ENCODE measurements around the gene DHX57.

The DHX57 gene

DNA sequence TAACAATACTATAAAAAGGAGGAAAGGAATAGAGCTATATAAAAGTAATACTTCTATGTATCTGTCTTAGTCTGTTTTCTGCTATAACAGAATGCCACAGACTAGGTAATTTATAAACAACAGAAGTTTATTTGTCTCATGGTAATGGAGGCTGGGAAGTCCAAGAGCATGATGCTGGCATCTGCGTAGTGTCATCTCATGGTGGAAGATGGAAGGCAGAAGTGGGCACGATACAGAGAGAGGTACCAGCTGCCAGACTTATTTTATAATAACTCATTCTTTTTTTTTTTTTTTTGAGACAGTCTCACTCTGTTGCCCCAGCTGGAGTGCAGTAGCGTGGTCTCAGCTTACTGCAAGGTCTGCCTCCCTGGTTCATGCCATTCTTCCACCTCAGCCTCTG, 4.3 kb downstream of the DHX57 start:
- no peak for DNase-seq (ENCODE audit: low spot score)

DNA sequence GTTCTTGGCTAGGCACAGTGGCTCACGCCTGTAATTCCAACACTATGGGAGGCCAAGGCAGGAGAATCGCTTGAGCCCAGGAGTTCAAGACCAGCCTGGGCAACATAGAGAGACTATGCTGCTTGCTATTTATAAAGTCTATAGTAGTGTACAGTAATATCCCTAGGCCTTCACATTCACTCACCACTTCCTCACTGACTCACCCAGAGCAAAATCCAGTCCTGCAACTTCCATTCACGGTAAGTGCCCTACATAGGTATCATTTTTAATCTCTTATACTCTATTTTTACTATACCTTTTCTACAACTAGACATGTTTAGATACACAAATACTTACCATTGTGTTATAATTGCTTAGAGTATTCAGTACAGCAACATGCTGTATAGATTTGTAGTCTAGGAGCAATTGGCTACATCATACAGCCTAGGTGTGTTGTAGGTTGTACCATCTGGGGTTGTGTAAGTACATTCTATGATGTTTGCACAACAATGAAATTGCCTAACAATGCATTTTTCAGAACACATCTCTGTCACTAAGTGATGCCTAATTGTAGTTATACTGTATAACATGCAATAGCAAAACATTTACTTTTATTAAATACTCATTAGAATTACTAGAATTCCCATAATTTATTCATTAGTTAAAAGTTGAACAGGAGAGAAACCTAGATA, 8.8 kb downstream of the DHX57 start:
- DNase-seq (ENCODE audit: low spot score): no peak

DNA sequence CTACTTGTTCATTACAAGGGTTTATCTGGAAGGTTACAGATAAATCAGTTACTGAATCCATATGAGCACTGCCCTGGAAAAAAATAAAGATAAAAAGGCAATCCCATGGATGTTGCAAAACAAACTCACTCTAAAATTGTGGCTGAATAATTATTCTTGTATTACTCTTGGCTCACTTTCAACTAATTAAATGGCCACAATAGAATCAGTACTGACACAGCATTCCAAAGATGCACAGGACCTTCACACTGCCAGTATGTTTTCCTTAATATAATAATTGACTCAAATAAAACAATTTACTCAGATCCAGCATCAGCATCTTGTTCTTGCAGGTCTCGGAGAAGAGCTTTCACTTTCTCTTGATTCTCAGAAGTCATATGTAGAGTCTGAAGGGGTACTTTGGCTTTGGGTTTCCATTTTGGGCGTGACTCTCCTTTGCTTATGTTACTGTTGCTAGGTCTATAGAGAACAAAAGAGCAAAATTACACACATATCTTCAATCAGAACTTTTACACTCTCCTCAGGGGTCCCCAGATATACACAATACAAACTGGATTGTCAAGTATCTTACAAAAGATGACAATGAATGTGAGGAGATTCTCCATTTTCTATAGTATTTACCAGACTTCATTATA, 12.6 kb downstream of the DHX57 start:
- no peak for DNase-seq (ENCODE audit: low spot score)

DNA sequence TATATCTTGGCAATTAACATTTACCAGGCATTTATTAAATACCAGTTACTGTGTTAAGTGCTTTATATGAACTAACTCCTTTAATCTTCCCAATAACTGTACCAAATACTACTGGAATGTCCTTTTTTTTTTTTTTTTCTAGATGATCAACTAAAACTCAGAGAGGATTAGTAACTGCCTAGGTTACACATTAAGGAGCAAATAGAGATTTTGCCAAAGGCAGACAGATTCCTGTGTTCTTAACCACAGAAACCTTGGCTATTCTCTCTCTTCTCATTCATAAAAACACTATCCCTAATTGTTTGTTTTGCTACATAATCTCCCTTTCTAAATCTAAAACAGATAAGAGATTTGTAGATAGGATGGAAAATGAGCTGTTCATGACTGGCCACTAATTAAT, 13.3 kb downstream of the DHX57 start:
- DNase-seq (ENCODE audit: low spot score): no peak

DNA sequence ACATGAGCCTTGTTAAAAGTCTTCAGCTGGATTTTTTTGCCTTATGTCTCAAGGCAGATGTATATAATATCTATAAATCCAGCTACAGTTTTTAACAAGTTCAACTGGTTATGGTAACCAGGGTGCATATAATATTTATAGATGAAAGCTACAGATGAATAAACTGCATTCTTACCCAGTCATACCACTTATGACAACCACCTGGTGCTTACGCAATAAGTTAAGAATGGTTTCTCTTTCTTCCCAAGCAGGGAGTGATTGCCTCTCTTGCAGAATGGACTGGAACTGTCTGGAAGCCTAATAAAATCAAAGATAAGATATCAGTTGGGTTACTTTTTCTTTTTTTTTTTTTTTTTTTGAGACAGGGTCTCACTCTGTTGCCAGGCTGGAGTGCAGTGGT, 19.6 kb downstream of the DHX57 start:
- DNase-seq (ENCODE audit: low spot score): no peak

DNA sequence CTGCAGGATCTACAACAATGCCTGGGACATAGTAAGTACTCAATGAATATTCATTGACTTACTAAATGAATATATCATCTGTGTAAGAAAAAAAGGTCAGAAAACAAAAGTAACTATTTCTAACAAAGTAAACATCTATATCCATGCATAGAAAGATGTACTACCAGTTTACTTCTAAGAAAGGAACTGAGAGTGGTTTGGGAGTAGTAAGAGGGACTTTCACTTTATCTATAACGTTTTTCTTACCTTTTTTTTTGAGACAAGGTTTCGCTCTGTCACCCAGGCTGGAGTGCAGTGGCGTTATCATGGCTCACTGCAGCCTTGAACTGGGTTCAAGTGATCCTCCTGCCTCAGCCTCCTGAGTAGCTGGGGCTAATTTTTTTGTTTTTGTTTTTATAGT, 25.7 kb downstream of the DHX57 start:
- DNase-seq (ENCODE audit: low spot score): no peak

DNA sequence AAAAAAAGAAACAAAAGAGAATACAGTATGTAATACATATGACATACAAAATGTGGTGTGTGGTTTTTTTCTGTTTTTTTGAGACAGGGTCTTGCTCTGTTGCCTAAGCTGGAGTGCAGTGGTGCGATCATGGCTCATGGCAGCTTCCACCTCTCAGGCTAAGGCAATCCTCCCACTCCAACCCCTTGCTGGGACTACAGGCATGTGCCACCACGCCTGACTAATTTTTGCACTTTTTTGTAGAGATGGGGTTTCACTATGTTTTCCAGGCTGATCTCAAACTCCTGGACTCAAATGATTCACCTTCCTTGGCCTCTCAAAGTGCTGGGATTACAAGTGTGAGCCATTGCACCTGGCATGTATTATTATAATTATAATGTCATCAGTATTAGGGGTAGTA, 38.9 kb downstream of the DHX57 start:
- no peak for DNase-seq (ENCODE audit: low spot score)

DNA sequence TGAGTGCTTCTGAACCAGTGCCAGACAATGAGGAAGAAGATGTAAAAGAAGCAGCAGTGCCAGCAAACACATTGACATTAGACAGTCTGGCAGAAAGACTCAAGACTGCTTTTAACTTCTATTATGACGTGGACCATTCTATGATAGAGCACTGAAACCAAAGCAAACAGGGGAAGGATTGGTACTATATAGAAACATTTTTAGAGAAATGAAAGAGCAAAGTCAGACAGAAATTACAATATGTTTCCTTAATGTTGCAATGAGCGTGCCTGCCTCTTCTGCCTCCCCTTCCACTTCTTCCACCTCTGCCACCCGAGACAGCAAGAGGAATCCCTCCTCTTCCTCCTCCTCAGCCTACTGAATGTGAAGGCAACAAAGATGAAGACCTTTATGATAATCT, 39.7 kb downstream of the DHX57 start:
- DNase-seq (ENCODE audit: low spot score): no peak

DNA sequence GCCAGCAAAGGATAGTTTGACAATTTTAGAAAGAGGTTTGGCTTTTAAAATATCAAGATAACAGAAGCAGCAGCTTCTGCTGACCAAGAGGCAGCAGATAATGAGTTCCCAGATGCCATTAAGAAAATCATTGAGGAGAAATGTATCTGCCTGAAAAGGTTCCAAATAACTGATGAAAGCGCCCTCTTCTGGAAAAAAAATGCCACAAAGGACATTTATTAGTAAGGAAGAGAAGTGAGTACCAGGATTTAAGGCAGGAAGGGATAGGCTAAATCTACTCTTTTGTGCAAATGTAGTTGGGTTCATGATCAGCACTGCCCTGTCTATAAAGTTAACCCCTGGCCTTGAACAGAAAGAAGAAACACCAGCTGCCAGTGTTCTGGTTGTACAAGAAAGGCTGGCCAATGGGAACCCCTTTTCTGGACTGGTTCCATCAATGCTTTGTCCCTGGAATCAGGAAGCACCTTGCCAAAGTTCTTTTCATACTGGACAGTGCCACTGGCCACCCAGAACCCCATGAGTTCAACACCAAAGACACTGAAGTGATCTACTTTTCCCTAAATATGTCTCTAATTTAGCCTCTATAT, 40.6 kb downstream of the DHX57 start:
- DNase-seq (ENCODE audit: low spot score): peak; percentile 11

DNA sequence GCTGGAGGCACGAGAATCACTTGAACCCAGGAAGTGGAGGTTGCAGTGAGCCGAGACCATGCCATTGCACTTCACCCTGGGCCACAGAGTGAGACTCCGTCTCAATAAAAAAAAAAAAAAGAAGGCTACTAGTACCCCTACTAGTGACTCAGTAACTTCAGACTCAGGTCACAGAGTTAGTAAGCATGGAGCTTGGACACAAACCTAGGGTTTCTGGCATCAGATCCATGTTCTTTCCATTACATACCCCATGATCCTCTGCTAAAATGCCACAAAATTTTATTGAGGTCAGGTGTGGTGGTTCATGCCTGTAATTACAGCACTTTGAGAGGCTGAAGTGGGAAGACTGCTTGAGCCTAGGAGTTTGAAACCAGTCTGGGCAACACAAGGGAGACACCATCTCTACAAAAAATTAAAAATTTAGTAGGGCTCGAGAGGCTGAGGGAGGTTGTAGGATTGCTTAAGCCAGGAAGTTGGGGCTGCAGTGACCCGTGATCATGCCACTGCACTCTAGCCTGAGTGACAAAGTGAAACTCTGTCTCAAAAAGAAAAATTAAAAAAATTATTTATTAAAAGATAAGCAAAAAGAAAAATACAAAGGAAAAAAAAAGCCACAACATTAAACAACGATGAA, 45.1 kb downstream of the DHX57 start:
- DNase-seq (ENCODE audit: low spot score): no peak

DNA sequence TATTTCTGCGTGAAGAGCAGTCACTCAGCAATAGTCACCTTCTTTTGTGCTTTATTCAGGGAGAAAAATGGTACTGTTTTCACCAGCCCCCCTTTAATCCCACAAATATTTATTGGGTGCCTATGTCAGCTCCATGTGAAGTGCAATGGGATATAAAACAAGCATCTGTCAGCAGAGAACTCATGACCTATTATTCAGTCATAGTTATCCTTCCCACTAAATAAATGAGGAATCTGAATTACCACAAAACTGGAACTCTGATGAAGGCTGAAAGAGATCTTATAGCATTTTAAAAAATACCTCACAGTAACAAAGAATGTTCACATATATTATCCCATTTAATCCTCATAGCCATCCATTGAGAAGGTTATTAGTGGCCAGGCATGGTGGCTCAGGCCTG, 45.8 kb downstream of the DHX57 start:
- no peak for DNase-seq (ENCODE audit: low spot score)

DNA sequence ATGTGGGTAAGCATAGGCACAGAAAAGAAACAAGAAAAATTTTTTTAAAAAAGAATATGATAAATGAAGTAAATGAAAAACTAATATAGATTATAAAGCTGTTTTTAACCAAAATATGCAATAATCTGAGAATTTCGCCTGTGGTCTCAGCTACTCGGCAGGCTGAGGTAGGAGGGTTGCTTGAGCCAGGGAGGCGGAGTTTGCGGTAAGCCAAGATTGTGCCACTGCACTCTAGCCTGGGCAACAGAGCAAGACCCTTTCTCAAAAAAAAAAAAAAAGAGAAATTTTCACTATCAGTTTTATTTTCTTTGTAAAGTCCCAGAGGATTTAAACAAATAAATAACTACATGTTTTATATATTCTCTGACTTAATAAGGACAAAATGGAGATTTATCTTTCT, 47.3 kb downstream of the DHX57 start:
- no peak for DNase-seq (ENCODE audit: low spot score)

DNA sequence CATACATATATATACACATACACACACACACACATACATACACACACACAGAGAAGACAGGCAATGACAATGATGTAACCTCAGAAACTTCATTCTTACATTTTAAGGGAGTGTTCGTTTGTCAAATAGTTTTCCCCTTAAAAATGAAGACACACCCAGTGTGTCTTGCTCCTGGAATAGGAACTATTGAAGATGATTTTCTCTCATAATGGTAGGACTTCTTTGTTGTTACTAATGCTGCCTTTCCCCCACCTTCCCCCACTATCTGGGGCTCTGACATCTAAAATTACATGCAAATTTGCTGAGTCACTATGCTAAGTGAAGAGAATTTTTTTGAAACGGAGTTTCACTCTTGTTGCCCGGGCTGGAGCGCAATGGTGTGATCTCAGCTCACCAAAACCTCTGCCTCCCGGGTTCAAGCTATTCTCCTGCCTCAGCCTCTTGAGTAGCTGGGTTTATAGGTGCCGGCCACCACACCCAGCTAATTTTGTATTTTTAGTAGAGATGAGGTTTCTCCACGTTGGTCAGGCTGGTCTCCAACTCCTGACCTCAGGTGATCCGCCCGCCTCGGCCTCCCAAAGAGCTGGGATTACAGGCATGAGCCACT, 48.1 kb downstream of the DHX57 start:
- DNase-seq (ENCODE audit: low spot score): peak; percentile 23

DNA sequence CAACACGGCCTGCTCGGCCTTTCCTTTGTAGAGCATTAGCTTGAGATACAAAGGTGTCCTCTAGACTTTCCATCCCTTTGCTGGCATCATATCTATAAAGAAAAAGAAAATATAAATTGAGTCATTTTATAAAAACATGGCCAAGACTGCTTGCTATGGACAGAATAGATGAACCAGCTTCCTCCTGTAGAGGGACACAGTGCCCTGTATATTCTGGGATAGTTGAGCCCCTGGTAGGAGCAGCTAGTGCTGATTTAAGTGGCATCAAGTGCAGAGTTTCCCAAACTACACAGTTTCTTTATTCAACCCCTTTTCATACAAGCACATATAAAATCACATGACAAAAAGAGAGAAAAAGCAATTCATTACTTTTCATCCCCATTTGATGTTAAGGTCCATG, 49.8 kb downstream of the DHX57 start:
- DNase-seq (ENCODE audit: low spot score): no peak

DNA sequence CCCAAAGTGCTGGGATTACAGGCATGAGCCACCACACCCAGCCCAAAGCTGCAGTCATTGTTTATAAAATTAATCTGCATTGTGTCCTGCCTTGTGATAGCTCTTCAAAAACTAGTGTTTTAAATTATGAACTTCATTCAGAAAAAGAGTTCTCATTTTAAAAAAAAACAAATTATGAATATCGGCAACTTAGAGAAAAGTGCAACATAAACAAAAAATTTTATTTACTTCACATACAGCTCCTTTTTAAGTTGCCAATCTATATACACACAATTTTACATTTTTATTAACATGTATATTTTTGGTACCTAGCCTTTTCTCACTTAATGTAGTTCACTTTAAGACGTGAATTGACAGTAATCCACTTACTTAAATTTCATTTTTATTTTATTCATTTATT, 50.8 kb downstream of the DHX57 start:
- DNase-seq (ENCODE audit: low spot score): no peak

DNA sequence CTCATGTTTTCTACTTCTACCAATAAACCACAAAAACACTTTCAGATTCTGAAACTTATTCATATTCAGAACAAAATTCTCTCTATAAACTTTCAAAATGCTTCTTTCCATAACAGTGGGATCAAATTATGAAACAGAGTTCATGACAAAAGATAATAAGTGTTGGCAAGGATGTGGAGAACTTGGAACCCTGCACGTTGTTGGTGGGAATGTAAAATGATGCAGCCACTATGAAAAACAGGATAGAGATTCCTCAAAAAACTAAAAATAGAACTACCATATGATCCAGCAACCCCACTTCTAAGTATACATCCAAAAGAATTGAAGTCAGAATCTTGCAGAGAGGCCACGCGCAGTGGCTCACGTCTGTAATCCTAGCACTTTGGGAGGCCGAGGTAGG, 52.3 kb downstream of the DHX57 start:
- no peak for DNase-seq (ENCODE audit: low spot score)

DNA sequence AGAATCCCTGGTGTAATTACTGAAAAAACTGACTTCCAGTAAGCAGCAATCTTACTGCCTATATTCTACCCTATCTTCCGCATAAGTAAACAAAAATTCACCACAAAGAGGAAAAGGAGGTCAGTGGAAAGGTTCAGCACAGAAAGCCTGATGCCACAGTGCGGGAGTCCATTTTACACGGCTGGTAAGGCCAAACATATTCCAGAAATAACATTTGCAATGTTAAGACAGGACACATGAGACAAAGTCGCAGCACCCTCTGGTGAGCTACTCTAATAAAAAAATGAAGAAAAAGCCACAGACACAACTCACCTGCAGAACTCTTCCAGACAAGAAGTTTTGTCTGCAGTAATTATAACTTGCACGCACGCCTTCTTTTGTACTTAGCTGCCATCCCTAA, 57.2 kb downstream of the DHX57 start:
- no peak for DNase-seq (ENCODE audit: low spot score)

DNA sequence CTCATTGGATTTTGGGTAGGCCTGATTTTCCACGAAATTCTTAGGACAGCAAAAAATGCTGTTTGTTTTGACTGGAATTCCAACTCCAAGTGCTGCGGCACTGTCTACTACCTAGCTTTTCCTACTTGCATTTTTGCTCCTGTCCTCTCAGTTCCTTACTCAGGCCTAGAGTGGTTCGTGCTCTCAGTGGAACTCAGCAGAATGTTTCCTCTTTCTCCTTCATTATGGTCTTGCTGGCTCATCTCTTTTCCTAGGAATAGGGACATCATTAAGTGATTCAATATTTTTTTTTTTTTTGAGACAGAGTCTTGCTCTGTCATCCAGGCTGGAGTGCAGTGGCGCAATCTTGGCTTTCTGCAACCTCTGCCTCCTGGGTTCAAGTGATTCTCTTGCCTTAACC, 59.8 kb downstream of the DHX57 start:
- DNase-seq (ENCODE audit: low spot score): no peak

DNA sequence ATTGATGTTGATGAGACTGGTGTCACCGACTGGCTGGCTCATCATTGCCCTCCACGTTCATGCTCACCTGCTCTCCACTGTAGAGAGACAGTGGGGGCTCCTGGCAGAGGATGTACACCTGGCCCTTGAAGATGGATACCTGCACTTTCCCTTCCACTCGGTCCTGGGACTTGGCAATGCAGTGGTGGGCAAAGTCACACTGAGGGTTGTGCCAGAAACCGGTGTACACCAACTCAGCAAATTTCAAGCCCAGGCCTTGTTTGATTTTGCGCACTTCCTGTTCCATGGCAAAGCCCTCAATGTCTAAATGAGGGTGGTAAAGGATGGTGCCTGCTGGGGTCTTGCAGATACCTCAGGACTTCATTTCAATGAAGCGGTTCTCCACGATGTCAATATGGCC, 65.2 kb downstream of the DHX57 start:
- DNase-seq (ENCODE audit: low spot score): no peak

DNA sequence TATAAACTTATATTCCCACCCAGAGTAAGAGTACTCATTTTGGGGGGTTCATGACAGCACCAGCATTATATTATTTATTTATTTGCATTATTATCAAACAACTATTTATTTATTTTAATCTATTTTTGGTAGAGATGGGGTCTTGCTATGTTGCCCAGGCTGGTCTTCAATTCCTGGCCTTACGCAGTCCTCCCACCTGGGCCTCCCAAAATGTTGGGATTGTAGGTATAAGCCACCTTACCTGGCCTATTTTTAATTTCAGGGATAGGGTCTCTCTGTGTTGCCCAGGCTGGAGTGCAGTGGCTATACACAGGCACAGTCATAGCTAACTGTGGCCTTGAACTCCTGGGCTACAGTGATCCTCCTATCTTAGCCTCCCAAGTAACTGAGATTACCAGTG, 67.1 kb downstream of the DHX57 start:
- DNase-seq (ENCODE audit: low spot score): no peak

DNA sequence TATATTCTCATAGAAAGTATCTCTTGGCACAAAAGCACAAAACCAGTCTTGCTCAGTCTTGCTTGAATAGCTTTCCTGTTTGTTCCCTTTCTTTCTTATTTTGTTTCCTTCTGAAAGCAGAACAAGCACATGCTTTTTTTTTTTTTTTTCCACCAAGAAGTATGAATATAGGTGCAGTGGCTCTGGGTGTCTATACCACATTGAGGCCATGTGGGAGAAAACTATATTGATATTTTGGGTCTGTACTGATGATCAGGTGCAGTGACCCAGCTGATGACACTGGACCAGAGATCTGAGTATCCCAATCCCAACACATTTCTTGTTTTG, 69.0 kb downstream of the DHX57 start:
- no peak for DNase-seq (ENCODE audit: low spot score)

DNA sequence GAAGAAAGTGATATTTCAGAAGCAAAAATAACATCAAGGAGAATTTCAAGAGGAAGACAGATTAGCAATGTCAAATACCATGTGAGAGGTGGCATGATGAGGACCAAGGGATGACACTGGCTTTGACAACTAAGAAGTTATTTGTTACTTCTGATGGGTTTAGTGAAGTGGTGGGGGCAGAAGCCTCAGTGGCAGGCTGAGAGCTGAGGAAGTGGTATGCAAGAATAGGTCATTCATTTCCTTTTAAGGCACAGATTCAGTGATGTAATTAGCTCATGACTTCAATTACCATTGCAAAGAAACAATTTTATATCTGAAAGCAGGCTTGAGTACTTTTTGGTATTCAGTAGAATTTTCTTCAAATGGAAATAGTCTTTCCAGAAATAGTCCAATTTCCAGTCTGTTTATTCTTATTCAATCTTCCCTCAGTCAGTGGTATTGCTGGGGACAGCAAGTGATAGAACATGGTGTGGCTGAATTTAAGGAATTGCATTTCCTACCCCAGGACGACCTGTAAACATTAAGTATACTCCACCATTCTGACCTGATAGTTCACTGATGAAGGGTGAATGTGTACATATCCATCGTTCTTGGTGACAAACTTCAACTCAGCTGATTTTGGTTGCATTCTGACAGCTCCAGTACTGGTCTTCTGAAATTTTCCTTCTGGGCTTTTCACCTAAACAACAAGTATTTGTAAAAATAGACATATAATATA, 69.6 kb downstream of the DHX57 start:
- no peak for DNase-seq (ENCODE audit: low spot score)

DNA sequence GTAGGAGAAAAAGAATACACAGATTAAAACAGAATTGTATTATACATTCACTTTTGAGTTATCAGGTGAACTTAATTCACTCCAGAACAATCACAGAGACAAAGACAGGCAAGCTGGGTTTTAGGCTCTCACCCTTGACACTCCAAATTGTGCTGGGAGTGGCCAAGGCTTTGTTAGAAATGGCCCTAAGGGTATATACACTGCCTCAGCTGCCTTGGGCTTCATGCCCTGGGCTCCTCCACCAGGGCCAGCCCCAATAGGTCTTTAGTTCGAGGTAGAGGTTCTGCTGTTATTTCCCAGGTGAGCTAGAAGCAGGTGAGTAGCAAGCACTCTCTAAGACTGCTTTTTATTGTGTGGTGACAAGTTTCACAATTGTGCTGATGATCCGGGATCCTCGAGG, 77.8 kb downstream of the DHX57 start:
- no peak for DNase-seq (ENCODE audit: low spot score)
